GM12874 (cell line): Measurements from ENCODE around the gene CD96.

Experiments
- CTCF ChIP-seq: IDR thresholded peaks from 2 replicates; pipeline ENCODE4 v1.5.1; 2011; ENCODE audit warnings: low read depth, mild to moderate bottlenecking, control low read depth, low read length, moderate library complexity; ENCODE audit not compliant: insufficient read depth

The CD96 gene

GRCh38 chr3:111688190-111688800 lies 146.3 kb downstream of the CD96 start:
- TF ChIP-seq CTCF, result no peak

DNA sequence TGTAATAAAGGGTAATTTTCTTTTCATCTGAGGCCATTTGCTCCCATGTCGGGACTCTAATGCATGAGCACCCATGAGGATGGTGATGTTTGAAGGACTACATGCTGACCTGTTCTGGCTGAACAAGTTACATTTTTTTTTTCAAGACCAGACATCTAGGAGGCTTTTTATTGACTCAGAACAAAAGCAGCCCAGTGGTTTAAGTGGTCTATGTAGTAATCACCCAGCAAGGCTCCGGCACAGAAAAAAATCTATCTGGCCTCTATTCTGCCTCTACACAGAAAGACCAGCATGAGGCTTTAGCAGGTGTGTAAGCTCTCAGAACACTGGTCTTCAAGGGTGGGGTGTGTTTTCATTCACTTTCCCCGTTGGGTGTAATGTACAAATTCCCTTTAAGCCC lies 148.2 kb downstream of the CD96 start:
- no peak for TF ChIP-seq CTCF

GRCh38 chr3:111691293-111691909 lies 149.4 kb downstream of the CD96 start:
- peak; percentile 33; the same call in 1 of the 2 replicates for TF ChIP-seq CTCF

DNA sequence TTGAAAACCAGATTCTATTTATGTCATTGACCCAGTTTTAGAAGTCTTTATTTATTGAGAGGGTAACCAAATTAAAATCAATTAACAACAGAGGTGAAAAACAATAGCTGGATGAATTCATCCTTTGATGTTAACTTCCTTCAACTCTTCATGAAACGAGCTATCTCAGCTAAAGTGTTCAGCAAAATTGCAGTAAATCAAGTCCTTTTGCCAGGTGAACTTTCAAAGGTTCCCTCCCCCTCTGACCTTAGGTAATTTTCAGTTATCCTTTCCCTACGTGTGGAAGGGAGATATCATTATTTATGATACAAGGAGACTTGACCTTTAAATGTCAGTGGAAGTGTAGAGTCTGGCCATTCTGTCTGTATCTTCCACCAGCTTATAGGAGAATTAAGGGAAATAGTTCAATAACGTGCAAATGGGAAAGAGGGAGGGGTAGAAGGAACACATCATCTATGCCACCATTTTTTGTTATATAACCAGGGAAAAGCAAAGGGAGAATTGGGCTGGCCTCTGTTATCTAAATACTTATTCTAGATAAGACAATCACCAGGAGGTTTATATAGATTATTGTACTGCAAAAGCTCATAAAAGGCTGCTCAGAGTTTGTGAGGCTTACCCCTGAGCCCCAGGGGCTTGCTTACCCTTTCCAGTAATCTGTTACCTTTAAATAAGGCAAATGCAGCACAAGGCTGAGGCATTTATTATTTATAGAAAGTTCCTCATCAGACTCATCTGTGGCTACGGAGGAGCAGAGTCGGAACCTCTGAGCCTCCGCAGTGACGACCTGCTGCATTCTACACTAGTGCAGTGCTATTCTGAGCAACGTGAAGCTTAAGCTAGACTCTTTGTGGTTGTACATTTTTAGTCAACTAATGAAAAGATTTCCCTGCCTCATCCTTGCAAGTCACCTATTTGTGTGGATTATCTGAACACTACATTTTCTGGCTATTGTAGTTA lies 150.9 kb downstream of the CD96 start:
- no peak for TF ChIP-seq CTCF

DNA sequence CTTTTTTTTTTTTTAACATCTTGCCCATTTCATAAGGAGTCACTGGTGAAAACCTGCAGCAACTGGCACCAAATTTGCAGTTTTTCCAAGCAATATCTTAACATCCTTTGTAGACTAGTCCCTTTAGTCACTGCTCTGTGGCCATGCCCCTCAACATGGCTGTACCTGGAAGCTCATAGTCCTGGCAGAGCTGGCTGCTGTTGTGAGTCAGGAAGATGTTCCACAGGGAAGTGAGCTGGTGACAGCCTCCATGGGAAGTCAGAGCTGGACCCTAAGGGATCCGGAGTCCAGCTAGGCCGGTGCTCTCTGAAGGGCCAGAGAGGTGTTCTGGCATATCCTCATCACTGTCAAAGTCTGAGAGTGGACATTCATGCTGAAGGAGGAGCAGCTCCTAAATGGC lies 152.5 kb downstream of the CD96 start:
- no peak for TF ChIP-seq CTCF

- no peak for TF ChIP-seq CTCF
These were observed 153.7 kb downstream of the CD96 start for GRCh38 chr3:111695636-111696117.

- TF ChIP-seq CTCF, result no peak
These were observed 158.1 kb downstream of the CD96 start for GRCh38 chr3:111700054-111700453.
